Choroid plexus epithelial cell (primary cell): ENCODE results near the gene TAB2.
"Not testable (repeated sequence)": the region's sequence is repeated elsewhere in the genome, so short reads cannot be mapped to it uniquely, and the experiment has no call there.

Source experiments
- DNase-seq: peaks from one replicate; pipeline ENCODE4 v3.0.0-alpha.2; 2010; ENCODE audit warnings: low read depth
- H3K4me3 ChIP-seq: 2 replicates; pipeline ENCODE4 v1.5.1; 2011; ENCODE audit warnings: low read depth, mild to moderate bottlenecking, control low read depth, low read length, moderate library complexity
- CTCF ChIP-seq: conservative IDR thresholded peaks from 2 replicates; pipeline ENCODE4 v1.5.1; 2011; ENCODE audit warnings: low read depth, mild to moderate bottlenecking, control low read depth, inconsistent platforms, low read length, moderate library complexity

The TAB2 gene

GRCh38 chr6:149454346-149454848, 136.9 kb downstream of the TAB2 start:
- no peak for TF ChIP-seq CTCF
- peak; percentile 97 for DNase-seq
- H3K4me3 ChIP-seq = no peak overlapping the region

- DNase-seq = no peak
- no peak overlapping the region for H3K4me3 ChIP-seq
- no peak for TF ChIP-seq CTCF
These were observed 137.7 kb downstream of the TAB2 start for GRCh38 chr6:149455031-149455732.

- TF ChIP-seq CTCF = no peak
- no peak for DNase-seq
- no peak overlapping the region for H3K4me3 ChIP-seq
These were observed 139.0 kb downstream of the TAB2 start for GRCh38 chr6:149456311-149457021.

- H3K4me3 ChIP-seq = no peak overlapping the region
- DNase-seq = peak; percentile 64
- no peak for TF ChIP-seq CTCF
These were observed 139.9 kb downstream of the TAB2 start for GRCh38 chr6:149457316-149457884.

DNA sequence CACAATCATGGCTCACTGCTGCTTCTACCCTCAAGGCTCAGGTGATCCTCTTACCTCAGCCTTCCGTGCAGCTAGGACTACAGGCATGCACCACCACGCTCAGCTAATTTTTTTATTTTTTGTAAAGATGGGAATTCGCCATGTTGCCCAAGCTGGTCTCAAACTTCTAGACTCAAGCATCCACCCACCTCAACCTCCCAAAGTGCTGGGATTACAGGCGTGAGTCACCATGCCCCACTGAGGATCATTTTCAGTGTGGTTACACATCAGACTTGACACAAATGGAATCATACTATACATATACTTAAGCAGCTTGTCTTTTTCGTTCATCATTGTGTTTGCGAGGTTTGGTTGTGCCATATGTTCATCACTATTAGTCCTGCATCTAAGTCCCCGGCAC, 140.7 kb downstream of the TAB2 start:
- no peak for TF ChIP-seq CTCF
- DNase-seq = no peak
- H3K4me3 ChIP-seq = no peak overlapping the region

DNA sequence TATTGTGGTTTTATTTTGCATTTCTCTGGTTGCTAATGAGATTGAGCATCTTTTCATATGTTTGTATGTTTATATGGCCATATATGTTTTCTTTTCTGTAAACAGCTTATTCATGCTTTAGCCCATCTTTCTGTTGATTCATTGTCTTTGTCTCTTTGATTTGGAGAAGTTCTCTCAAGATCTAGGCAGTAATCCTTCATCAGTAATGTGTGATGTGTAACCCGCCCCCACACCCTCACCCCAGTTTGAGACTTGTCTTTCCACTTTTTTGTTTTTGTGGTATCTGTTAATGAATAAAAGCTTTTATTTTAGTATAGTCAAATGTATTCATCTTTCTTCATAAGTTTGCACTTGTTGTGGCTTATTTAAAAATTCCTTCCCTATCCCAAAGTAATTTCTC, 141.3 kb downstream of the TAB2 start:
- no peak for DNase-seq
- no peak overlapping the region for H3K4me3 ChIP-seq
- no peak for TF ChIP-seq CTCF

GRCh38 chr6:149459761-149460160, 142.2 kb downstream of the TAB2 start:
- TF ChIP-seq CTCF = no peak
- no peak overlapping the region for H3K4me3 ChIP-seq
- DNase-seq = no peak

GRCh38 chr6:149460249-149460648, 142.7 kb downstream of the TAB2 start:
- not testable (repeated sequence) for H3K4me3 ChIP-seq, DNase-seq
